Activated naive CD8-positive, alpha-beta T cell treated with anti-CD3 and anti-CD28 coated beads, Interleukin-2, amount 10 ng/mL, durations not matched to agents 7 days and 5 days (primary cell): ENCODE data around the gene KNCN. TPM values are rescaled to one million over a fixed set of nuclear protein-coding genes. Genes with fewer than 3 reads are reported as not detected.
A peak's percentile ranks its signal among the peaks of the same experiment; 100 is the strongest.

Experiments used
- ATAC-seq: fragments of 150-1000 bp; cut with Tn5 transposase; one replicate; pipeline ENCODE4 v1.10.0; 2021; ENCODE audit warnings: low read depth, moderate library complexity
- POLR2A ChIA-PET: fragments of 350-600 bp; sonication (Branson Sonifier 250); formaldehyde crosslinking; loops from one replicate; lab custom pipeline; 2021; ENCODE audit warnings: antibody characterized with exemption; lab: Charles Lee
- DNase-seq: peaks from one replicate; pipeline ENCODE4 v3.0.0; 2021
- H3K27ac Mint-ChIP-seq: one replicate; pipeline ENCODE4 v1.8.0; 2022; ENCODE audit warnings: mild to moderate bottlenecking, mixed read lengths
- H3K27me3 Mint-ChIP-seq: one replicate; pipeline ENCODE4 v1.8.0; 2022; ENCODE audit warnings: mild to moderate bottlenecking, moderate library complexity, mixed read lengths
- H3K36me3 Mint-ChIP-seq: one replicate; pipeline ENCODE4 v1.8.0; 2021; ENCODE audit warnings: mild to moderate bottlenecking, mixed read lengths
- H3K4me1 Mint-ChIP-seq: one replicate; pipeline ENCODE4 v1.8.0; 2021; ENCODE audit warnings: mixed read lengths
- H3K4me3 Mint-ChIP-seq: one replicate; pipeline ENCODE4 v1.8.0; 2022; ENCODE audit warnings: mild to moderate bottlenecking, moderate library complexity, mixed read lengths
- H3K9me3 Mint-ChIP-seq: one replicate; pipeline ENCODE4 v1.8.0; 2021; ENCODE audit warnings: mixed read lengths
- total RNA-seq, 2 experiments: library from RNA; stranded (reverse); gene quantifications; one replicate each; pipeline ENCODE4 v1.2.3, GENCODE V29; 2021

Gene KNCN
- total RNA-seq, 2 experiments from 2014 or later: not detected

DNA sequence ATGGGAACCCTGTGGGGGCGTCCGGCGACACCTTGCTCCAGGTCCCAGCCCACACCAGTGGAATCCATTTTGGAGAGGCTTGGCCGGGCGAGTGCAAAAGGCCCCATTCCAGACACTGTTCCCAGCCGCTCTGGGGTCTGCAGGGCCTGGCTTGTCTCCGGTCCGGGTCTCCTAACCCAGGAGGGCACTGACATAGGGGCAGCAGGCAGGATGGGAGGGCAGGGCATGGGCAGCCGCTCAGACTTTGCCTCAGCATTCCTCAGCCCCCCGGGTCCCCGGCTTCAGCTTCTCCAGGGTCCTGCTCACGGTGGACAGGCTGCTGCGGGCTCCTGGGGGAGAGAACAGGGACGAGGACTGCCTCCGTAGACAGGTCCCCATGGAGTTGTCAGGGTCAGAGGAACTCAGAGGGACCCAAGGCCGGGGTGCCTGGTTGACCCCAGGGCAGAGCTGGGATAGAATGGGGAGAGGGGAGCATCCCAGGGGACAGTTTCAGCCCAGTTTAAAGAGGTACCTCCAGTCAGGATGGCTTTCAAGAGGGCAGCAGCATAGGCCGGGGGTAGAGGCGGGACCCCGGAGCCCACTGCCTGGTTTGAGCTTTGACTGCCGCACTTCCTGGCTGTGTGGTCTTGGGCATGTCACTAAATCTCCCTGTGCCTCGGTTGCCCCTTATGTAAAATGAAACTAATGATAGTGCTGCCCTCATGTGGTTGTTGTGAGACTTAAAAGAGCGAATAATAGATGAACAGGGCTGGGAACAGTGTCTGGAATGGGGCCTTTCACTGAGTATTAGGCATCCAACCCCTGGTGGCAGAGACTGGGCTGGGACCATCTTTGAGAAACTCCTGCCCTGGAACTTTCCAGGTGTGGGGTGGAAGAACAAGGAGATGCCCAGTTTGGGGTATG, 3.7 kb downstream of the KNCN start:
- Mint-ChIP-seq H3K27ac (no peak overlapping the region), H3K4me1 (peaks cover 22% of the 10 kb centered on the region), H3K9me3 (no peaks in the 10 kb centered on the region), H3K27me3 (peaks cover 38% of the 10 kb centered on the region), H3K4me3 (no peak overlapping the region), H3K36me3 (no peaks in the 10 kb centered on the region)
- POLR2A ChIA-PET: interaction anchor here (4.4 kb wide), 1 partner anchor 56 kb away, joined by 22 read pairs; the partner anchor contains the start of gene MKNK1
- no peak for DNase-seq
- ATAC-seq: no peak

DNA sequence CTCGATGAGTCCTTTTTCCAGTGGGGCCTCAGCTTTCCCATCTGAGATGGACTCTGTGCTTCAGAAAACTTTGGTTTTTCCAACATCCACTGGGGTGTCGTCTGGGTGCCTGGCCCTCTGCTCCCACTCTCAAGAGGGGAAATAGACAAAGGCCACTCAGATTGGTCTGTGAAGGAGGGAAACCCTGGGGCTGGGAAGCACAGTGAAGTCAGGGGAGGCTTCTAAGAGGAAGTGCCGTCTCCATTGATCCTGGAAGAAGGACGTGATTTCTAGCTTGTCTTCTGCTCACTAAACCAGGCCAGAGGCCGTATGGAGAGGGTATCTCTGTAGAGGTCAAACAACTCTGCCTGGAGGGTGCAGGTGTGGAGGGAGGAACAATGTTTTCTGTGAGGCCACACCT, 5.2 kb downstream of the KNCN start:
- Mint-ChIP-seq H3K9me3 (no peaks in the 10 kb centered on the region), H3K4me1 (peaks cover 22% of the 10 kb centered on the region), H3K27ac (no peak overlapping the region), H3K36me3 (no peaks in the 10 kb centered on the region), H3K27me3 (peaks cover 47% of the 10 kb centered on the region), H3K4me3 (no peak overlapping the region)
- no peak for DNase-seq
- POLR2A ChIA-PET: interaction anchor here (1.6 kb wide), 1 partner anchor 11 kb away, joined by 3 read pairs; a partner anchor contains a TSS
- no peak for ATAC-seq

DNA sequence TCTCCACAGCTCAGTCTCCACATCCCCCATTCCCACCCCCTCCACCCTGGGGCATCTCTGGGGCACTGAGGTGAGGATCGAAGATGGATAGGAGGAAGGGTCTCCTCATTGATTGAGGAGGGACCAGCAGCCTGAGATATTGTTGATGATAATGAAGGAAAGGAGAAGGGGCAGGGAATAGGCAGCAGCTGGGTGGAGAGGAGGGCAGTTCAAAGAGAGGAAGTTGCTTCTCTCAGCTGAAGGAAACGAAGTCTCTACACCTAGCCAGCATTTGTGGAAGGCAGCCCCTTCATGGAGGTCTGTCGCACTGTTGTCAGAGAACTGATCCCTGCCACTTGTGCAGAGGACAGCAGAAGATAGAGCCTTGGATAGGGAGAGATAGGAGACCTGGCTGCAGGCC, 5.7 kb downstream of the KNCN start:
- POLR2A ChIA-PET: interaction anchor here (1.0 to 1.6 kb wide), 2 partner anchors 11 to 122 kb away, joined by 3 to 4 read pairs; a partner anchor contains a TSS
- ATAC-seq (no peak), DNase-seq (no peak)
- H3K27ac Mint-ChIP-seq: no peak overlapping the region
- H3K4me1 Mint-ChIP-seq: peaks cover 22% of the 10 kb centered on the region
- H3K36me3 Mint-ChIP-seq: no peaks in the 10 kb centered on the region
- no peak overlapping the region for H3K4me3 Mint-ChIP-seq
- H3K27me3 Mint-ChIP-seq: peaks cover 47% of the 10 kb centered on the region
- H3K9me3 Mint-ChIP-seq: no peaks in the 10 kb centered on the region

DNA sequence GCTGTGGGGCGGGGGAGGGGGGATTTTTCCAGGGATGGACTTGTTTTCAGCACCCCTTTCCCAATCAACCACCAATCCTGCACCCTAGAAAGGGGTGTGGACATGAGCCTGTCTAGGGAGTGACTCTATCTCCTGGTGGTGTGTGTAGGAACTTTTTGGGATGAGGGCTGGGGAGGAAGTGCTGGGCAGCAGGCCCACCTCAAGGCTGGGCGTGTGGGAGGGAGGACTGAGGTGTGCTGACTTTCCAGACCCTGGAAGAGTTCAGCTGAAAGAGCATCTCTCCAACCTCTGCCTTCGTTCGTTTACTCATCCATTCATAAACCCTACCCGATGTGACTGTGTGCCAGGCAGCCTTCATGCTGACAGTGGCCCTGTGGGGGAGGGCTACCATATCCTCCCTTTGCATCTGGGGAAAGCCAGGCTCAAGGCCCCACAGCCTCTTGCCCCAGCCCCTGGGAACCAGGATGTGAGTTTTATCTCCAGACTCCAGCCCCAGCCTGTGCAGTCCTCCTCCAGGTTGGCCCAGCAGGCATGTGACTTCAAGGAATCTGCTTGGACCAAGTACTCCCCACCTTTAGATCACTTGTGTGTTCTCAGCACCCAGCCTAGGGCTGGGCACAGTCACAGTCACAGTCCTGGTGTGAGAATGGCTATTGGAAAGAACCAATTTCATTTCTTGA, 6.7 kb downstream of the KNCN start:
- Mint-ChIP-seq H3K27ac (no peak overlapping the region), H3K27me3 (peaks cover 49% of the 10 kb centered on the region), H3K9me3 (no peaks in the 10 kb centered on the region), H3K4me1 (peaks cover 18% of the 10 kb centered on the region), H3K36me3 (no peaks in the 10 kb centered on the region), H3K4me3 (no peak overlapping the region)
- DNase-seq: no peak
- no peak for ATAC-seq
- POLR2A ChIA-PET: interaction anchor here (1.0 to 1.6 kb wide), 2 partner anchors 10 to 123 kb away, joined by 3 to 4 read pairs; a partner anchor contains a TSS

DNA sequence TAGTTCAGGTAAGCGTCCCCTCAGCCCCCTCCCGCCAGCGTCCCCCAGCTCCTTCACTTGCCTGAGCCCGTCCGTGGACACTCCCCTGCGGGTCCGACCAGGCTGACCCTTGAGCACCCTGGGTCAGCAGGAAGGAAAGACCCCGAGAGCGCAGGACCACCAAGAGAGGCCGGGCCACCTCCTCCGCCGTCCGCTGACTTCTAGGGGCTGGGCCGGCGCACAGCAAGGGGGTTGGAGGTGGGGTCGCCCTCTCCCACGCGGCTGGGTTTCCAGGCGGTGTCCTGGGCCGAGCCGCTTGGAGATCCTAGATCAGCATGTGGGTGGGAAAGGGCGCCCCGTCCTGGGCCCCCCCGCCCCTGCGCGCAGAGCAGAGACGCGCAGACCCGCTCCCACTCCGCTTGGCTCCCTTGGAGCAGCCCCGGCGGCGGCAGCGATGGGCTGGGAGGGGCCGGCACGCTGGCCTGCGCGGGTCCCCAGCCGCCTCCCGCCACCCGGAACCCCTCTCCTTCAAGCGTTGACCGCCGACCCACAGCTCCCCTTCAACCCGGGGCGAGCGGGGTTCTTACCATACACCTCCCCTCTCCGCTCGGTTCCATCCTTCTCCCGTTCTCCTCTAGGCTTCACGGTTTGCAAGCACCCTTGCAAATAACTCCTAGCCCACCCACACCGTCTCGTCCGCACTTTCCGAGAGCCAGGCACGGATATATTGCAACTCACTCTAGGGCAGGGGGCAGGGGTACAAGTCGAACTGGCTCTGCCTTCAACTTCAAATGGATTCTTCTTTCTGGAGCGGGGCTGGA, 7.5 kb downstream of the KNCN start:
- H3K27ac Mint-ChIP-seq: no peak overlapping the region
- DNase-seq (no peak), ATAC-seq (no peak)
- H3K4me1 Mint-ChIP-seq: peaks cover 13% of the 10 kb centered on the region
- peaks cover 49% of the 10 kb centered on the region for H3K27me3 Mint-ChIP-seq
- H3K4me3 Mint-ChIP-seq: no peak overlapping the region
- no peaks in the 10 kb centered on the region for H3K9me3 Mint-ChIP-seq
- no peaks in the 10 kb centered on the region for H3K36me3 Mint-ChIP-seq
- POLR2A ChIA-PET: no interaction called here

DNA sequence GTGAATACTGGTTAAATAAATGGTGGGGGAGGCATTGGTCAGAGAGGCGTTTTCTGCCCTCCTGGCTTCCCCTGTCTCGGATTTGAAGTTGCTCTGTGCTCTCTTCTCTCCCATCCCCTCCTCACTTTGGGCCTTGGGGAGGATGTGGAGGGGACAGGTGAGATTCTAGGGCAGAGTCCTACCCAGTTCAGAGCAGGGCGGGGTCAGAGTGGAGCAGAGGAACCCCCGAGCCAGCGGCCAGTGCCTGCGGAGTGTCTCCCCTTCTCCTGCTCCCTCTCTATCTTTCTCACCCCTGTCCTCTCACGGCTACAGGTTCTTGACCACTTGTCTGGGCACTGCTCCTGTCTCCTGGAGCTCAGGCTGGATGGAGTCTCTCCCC, 8.1 kb downstream of the KNCN start:
- ATAC-seq (no peak), DNase-seq (no peak)
- Mint-ChIP-seq H3K27me3 (peaks cover 53% of the 10 kb centered on the region), H3K9me3 (no peaks in the 10 kb centered on the region), H3K36me3 (no peaks in the 10 kb centered on the region), H3K4me3 (no peak overlapping the region), H3K4me1 (peaks cover 13% of the 10 kb centered on the region), H3K27ac (no peak overlapping the region)
- POLR2A ChIA-PET: no interaction called here

DNA sequence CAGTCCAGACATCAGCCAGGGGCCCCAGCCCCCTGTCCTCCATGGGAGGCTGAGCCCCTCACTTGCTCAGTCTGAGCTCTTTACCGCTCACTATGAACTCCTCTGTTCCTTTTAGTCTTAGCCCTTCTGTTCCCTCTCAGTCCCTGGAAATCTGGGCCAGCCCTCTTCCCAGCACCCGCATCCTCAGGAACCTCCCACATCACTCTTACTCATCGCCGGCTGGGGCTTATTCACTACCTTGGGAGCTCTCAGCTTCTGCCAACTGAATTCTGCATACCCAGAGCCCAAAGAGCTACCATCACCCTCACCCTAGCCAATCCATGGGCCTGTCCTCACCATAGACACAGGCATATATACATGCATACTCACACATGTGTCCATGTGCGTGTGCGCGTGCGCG, 11.5 kb downstream of the KNCN start:
- no peak for ATAC-seq
- POLR2A ChIA-PET: interaction anchor here (0.5 kb wide), 1 partner anchor 73 kb away, joined by 3 read pairs; no protein-coding TSS in a partner anchor
- Mint-ChIP-seq H3K36me3 (no peaks in the 10 kb centered on the region), H3K9me3 (no peaks in the 10 kb centered on the region), H3K4me3 (no peak overlapping the region), H3K4me1 (peaks cover 2% of the 10 kb centered on the region), H3K27ac (no peak overlapping the region), H3K27me3 (peaks cover 56% of the 10 kb centered on the region)
- DNase-seq: no peak

DNA sequence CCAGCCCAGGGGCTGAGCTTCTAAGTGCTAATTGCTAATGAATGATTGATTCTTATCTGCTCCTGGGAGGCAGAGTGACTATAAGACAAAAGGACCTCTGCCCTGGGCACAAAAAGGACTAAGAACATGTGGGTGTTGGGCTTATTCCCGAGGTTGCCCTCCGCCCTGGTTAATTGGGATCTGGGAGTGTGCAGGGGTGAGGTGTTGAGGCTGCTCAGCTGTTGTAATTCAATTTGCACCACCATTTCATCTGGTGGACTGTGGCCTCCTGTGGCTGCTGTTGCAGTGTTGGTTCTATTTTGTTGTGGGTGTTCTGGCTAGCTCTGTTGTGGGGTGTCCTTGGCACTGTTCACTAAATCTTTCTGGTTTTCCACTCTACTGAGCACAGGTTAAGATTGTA, 13.3 kb downstream of the KNCN start:
- no peak overlapping the region for H3K27ac Mint-ChIP-seq
- H3K9me3 Mint-ChIP-seq: no peaks in the 10 kb centered on the region
- peaks cover 4% of the 10 kb centered on the region for H3K4me1 Mint-ChIP-seq
- H3K36me3 Mint-ChIP-seq: no peaks in the 10 kb centered on the region
- no peak overlapping the region for H3K4me3 Mint-ChIP-seq
- POLR2A ChIA-PET: no interaction called here
- ATAC-seq (no peak), DNase-seq (no peak)
- H3K27me3 Mint-ChIP-seq: peaks cover 53% of the 10 kb centered on the region

DNA sequence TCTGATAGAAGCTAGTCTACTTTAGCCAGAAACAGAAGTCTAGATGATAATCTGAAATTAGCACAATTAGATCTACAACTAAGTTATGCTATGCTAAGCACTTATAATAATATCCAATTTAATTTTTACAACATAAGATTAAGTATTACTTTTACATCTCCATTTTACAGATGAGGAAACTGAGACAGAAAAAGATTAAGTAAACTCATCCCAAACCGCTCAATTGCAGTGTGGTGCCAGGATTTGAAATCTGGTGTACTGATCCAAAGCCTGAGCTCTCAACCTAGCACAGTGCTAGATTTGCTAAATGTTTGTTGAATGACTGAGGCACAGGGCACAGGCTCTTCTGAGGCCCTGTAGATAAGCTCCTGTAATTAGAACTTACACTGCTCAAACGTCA, 13.8 kb downstream of the KNCN start:
- no peak overlapping the region for H3K4me3 Mint-ChIP-seq

DNA sequence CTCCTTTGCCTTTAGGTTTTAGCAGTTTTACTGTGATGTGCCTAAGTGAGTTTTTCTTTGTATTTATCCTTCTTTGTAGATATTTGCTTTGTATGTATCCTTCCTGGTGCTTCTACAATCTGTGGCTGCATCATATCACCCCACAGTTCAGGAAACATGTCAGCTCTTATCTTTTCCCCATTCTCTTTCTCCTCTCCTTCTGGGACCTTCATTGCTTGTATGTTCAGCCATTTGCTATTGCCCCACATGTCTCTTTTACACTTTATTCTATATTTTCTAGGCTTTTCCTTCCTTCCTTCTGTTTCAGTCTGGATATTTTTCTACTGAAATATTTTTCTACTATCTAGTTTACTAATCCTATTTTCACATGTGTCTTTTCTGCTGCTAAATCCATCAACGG, 14.9 kb downstream of the KNCN start:
- Mint-ChIP-seq H3K4me1 (peaks cover 4% of the 10 kb centered on the region), H3K27ac (no peak overlapping the region), H3K9me3 (no peaks in the 10 kb centered on the region), H3K4me3 (no peak overlapping the region), H3K27me3 (peaks cover 42% of the 10 kb centered on the region), H3K36me3 (no peaks in the 10 kb centered on the region)
- ATAC-seq: no peak
- POLR2A ChIA-PET: no interaction called here
- DNase-seq: no peak

More for the DNA sequence above, 13.8 kb downstream of the KNCN start:
- no peaks in the 10 kb centered on the region for H3K9me3 Mint-ChIP-seq
- H3K27ac Mint-ChIP-seq: no peak overlapping the region
- no peaks in the 10 kb centered on the region for H3K36me3 Mint-ChIP-seq
- DNase-seq: no peak
- ATAC-seq: no peak
- peaks cover 50% of the 10 kb centered on the region for H3K27me3 Mint-ChIP-seq
- POLR2A ChIA-PET: no interaction called here
- peaks cover 4% of the 10 kb centered on the region for H3K4me1 Mint-ChIP-seq

DNA sequence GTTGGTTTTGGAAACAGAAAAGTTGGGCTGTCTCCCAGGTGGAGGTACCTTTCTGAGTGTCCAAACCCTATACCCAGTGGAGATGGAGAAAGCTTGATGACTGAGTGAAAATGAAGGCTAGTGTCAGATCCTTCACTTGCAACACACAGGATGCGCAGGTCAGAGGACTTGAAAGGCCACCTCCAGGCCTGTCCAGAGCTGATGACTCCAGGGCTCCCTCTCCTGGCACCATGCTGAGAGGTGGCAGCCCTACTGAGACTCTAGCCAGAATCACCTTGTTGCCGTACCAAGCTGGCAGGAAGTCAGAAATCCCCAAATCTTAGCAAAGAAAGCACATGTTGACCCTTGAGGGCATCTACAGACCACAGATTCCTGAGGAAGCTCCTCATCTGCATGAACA, 16.4 kb downstream of the KNCN start:
- POLR2A ChIA-PET: interaction anchor here (1.1 kb wide), 1 partner anchor 10 kb away, joined by 3 read pairs; no protein-coding TSS in a partner anchor
- no peaks in the 10 kb centered on the region for H3K36me3 Mint-ChIP-seq
- no peak overlapping the region for H3K27ac Mint-ChIP-seq
- DNase-seq (no peak), ATAC-seq (no peak)
- H3K4me1 Mint-ChIP-seq: peaks cover 4% of the 10 kb centered on the region
- no peaks in the 10 kb centered on the region for H3K9me3 Mint-ChIP-seq
- no peak overlapping the region for H3K4me3 Mint-ChIP-seq
- peaks cover 42% of the 10 kb centered on the region for H3K27me3 Mint-ChIP-seq

DNA sequence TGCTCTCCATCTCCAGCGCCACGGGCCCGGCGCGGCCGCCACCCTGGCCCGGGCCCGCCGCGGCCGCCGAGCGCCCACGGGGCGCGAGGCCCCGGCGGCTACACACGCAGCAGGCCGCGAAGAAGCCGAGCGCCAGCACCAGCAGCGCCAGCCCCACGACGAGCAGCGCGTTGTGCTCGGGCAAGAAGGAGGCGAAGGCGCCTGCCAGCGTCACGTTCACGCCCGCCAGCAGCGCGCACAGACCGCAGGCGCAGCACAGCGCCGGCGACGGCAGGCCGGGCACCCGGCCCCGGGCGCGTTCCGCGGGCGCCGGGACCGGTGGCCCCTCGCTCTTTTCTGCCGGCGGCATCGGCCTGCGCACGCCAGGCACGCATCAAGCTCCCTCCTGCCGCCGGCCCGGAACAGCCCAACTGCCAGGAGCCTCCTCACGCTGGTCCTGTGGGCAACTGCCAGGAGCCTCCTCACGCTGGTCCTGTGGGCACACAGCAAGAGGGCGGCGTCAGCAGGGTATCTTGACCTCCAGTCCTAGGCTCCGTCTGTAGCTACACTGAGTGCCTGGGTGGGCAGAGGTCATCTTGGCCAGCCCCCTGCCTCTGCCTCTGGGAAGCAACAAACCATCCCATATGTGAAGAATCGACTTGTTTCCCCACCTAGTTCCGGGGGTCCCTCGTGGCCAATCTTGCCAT, 18.1 kb downstream of the KNCN start:
- H3K4me1 Mint-ChIP-seq: peaks cover 14% of the 10 kb centered on the region
- POLR2A ChIA-PET: interaction anchor here (0.7 to 1.0 kb wide), 2 partner anchors 16 to 192 kb away, joined by 3 to 4 read pairs; no protein-coding TSS in a partner anchor

More for the DNA sequence above, 18.1 kb downstream of the KNCN start:
- Mint-ChIP-seq H3K27me3 (peaks cover 39% of the 10 kb centered on the region), H3K36me3 (no peaks in the 10 kb centered on the region), H3K9me3 (no peaks in the 10 kb centered on the region), H3K4me3 (peak overlapping the region; percentile 83), H3K27ac (no peak overlapping the region)
- DNase-seq (peak; percentile 69), ATAC-seq (peak; percentile 65)
